Measurements from ENCODE around the gene ZMYM3.
A peak's percentile ranks its signal among the peaks of the same experiment; 100 is the strongest.

ZMYM3 gene

GRCh38 chrX:71253253-71254091 lies 468 bp downstream of the ZMYM3 start:
- DNase-seq = peak; percentile 52

GRCh38 chrX:71252221-71252620 lies 1.7 kb downstream of the ZMYM3 start:
- no peak for DNase-seq

GRCh38 chrX:71251466-71251973 lies 2.4 kb downstream of the ZMYM3 start:
- peak; percentile 2 for DNase-seq

- DNase-seq = no peak
Observed at GRCh38 chrX:71250841-71251240, 3.1 kb downstream of the ZMYM3 start.

GRCh38 chrX:71245159-71245558 lies 8.8 kb downstream of the ZMYM3 start:
- no peak for DNase-seq

- no peak for DNase-seq
Observed at GRCh38 chrX:71244359-71245128, 9.4 kb downstream of the ZMYM3 start.

GRCh38 chrX:71241301-71241700 lies 12.6 kb downstream of the ZMYM3 start:
- DNase-seq = no peak

- DNase-seq = no peak
Observed at GRCh38 chrX:71239781-71240180, 14.2 kb downstream of the ZMYM3 start.

- DNase-seq = no peak
Observed at GRCh38 chrX:71236836-71237235, 17.1 kb downstream of the ZMYM3 start.

GRCh38 chrX:71235482-71235881 lies 18.5 kb downstream of the ZMYM3 start:
- no peak for DNase-seq

GRCh38 chrX:71228063-71228642 lies 25.8 kb downstream of the ZMYM3 start:
- no peak for DNase-seq

- no peak for DNase-seq
Observed at GRCh38 chrX:71227370-71228062, 26.4 kb downstream of the ZMYM3 start.

- DNase-seq = no peak
Observed at GRCh38 chrX:71225676-71226075, 28.3 kb downstream of the ZMYM3 start.

- DNase-seq = no peak
Observed at GRCh38 chrX:71225009-71225408, 28.9 kb downstream of the ZMYM3 start.

- DNase-seq = no peak
Observed at GRCh38 chrX:71224098-71224708, 29.7 kb downstream of the ZMYM3 start.

- no peak for DNase-seq
Observed at GRCh38 chrX:71222929-71223328, 31.0 kb downstream of the ZMYM3 start, which contains the start of gene GJB1. Gene GJB1 (plus strand): TSS chrX:71223224. CDS start chrX:71223708, 484 bp downstream.

- no peak for DNase-seq
Observed at GRCh38 chrX:71221145-71221544, 32.8 kb downstream of the ZMYM3 start.

GRCh38 chrX:71217298-71217697 lies 36.6 kb downstream of the ZMYM3 start:
- DNase-seq = no peak

- no peak for DNase-seq
Observed at GRCh38 chrX:71216485-71216884, 37.5 kb downstream of the ZMYM3 start.

GRCh38 chrX:71215338-71215912 lies 38.5 kb downstream of the ZMYM3 start:
- no peak for DNase-seq

- DNase-seq = no peak
Observed at GRCh38 chrX:71214604-71215337, 39.2 kb downstream of the ZMYM3 start.
